Esophagus muscularis mucosa (tissue), 3 donors: ENCODE measurements around the gene AGAP1.

Experiments
- CTCF ChIP-seq, 3 experiments: fragments of 200-600 bp in 2 of 3; fragments of 450-650 bp in 1 of 3; sonication (generic) in 2 of 3; IDR thresholded peaks; one replicate each; pipeline ENCODE4 v1.5.1; 2017 to 2019; ENCODE audit warnings: antibody characterized with exemption in 3 of 3, mild to moderate bottlenecking in 2 of 3, moderate library complexity in 1 of 3
- POLR2A ChIP-seq: fragments of 450-650 bp; IDR thresholded peaks from one replicate; pipeline ENCODE4 v1.6.1; 2017; ENCODE audit warnings: antibody characterized with exemption, moderate library complexity, mild to moderate bottlenecking, low read depth
- POLR2AphosphoS5 ChIP-seq, 2 donors: sonication (generic); formaldehyde crosslinking; IDR thresholded peaks; one replicate each; pipeline ENCODE4 v1.6.1; 2017; ENCODE audit warnings: antibody characterized with exemption in 2 of 2

- no peak for TF ChIP-seq CTCF (IDR thresholded peaks at IDR 0.05)
- TF ChIP-seq POLR2A, result no peak
- no peak for TF ChIP-seq POLR2AphosphoS5 (IDR thresholded peaks at IDR 0.05)
Measured at GRCh38 chr2:236086971-236087465, 593.2 kb downstream of the AGAP1 start.
